IMR-90 (cell line): ENCODE data around the gene XPO4. TPM values are rescaled to one million over a fixed set of nuclear protein-coding genes. Genes with fewer than 3 reads are reported as not detected.

Experiments
- ATAC-seq: fragments of 200-7000 bp; cut with Tn5 transposase; 2 replicates; pipeline ENCODE4 v1.9.1; 2020; ENCODE audit warnings: low read depth, mild to moderate bottlenecking, moderate library complexity
- BruUV-seq: library from RNA; stranded (reverse); fragments of 400-500 nt; replicated peaks from 2 replicates; lab custom pipeline; 2021; lab: Mats Ljungman, UMichigan
- CTCF ChIA-PET: fragments of 300-600 bp; formaldehyde crosslinking; extraction: SDS; loops from one replicate; lab custom pipeline; 2021; ENCODE audit warnings: antibody characterized with exemption; lab: Yijun Ruan, JAX
- POLR2A ChIA-PET: fragments of 300-600 bp; sonication (Branson Sonifier 250); formaldehyde crosslinking; loops from one replicate; lab custom pipeline; 2022; ENCODE audit warnings: antibody characterized with exemption; ENCODE audit not compliant: unreplicated experiment; lab: Charles Lee
- DNase-seq: peaks from one replicate; pipeline ENCODE4 v3.0.0; 2013
- H2AFZ ChIP-seq: replicated peaks from 2 replicates; pipeline ENCODE3; 2013; ENCODE audit warnings: low read length, mild to moderate bottlenecking; ENCODE audit not compliant: poor library complexity
- H2AK5ac ChIP-seq: 2 replicates; pipeline ENCODE4 v1.6.1; 2013; ENCODE audit warnings: low read depth, low read length, inconsistent platforms
- H2AK9ac ChIP-seq: replicated peaks from 2 replicates; pipeline ENCODE3; 2013; ENCODE audit warnings: mild to moderate bottlenecking, low read depth, low read length, moderate library complexity; ENCODE audit not compliant: poor library complexity
- H2BK120ac ChIP-seq: 2 replicates; pipeline ENCODE4 v1.6.1; 2013; ENCODE audit warnings: low read depth, low read length, inconsistent platforms
- H2BK15ac ChIP-seq: 3 replicates; pipeline ENCODE4 v1.6.1; 2013; ENCODE audit warnings: low read depth, low read length, inconsistent platforms
- H2BK20ac ChIP-seq: 2 replicates; pipeline ENCODE4 v1.6.1; 2013; ENCODE audit warnings: low read depth, mild to moderate bottlenecking, inconsistent platforms, low read length, moderate library complexity
- H2BK5ac ChIP-seq: 2 replicates; pipeline ENCODE4 v1.6.1; 2013; ENCODE audit warnings: mild to moderate bottlenecking, low read depth, low read length, inconsistent platforms; ENCODE audit not compliant: poor library complexity, severe bottlenecking
- H3K14ac ChIP-seq: replicated peaks from 2 replicates; pipeline ENCODE4 v1.6.1; 2013; ENCODE audit warnings: low read depth, low read length, inconsistent platforms
- H3K18ac ChIP-seq: 2 replicates; pipeline ENCODE4 v1.6.1; 2013; ENCODE audit warnings: low read depth, low read length, control low read depth
- H3K23ac ChIP-seq: 2 replicates; pipeline ENCODE4 v1.6.1; 2013; ENCODE audit warnings: low read depth, low read length, inconsistent platforms
- H3K27ac ChIP-seq: 2 replicates; pipeline ENCODE4 v1.5.1; 2013; ENCODE audit warnings: mild to moderate bottlenecking, control low read depth, low read length; ENCODE audit not compliant: insufficient read depth
- H3K27me3 ChIP-seq: 2 replicates; pipeline ENCODE4 v1.6.1; 2013; ENCODE audit warnings: low read length; ENCODE audit not compliant: control insufficient read depth, insufficient read depth
- H3K36me3 ChIP-seq: 2 replicates; pipeline ENCODE4 v1.6.1; 2013; ENCODE audit warnings: low read length, mixed read lengths; ENCODE audit not compliant: control insufficient read depth, insufficient read depth
- H3K4ac ChIP-seq: 2 replicates; pipeline ENCODE4 v1.6.1; 2013; ENCODE audit warnings: low read depth, low read length, inconsistent platforms
- H3K4me1 ChIP-seq: 2 replicates; pipeline ENCODE4 v1.6.1; 2013; ENCODE audit warnings: low read length, mixed read lengths; ENCODE audit not compliant: control insufficient read depth, insufficient read depth
- H3K4me2 ChIP-seq: 2 replicates; pipeline ENCODE4 v1.6.1; 2013; ENCODE audit warnings: low read depth, mild to moderate bottlenecking, control low read depth, low read length, moderate library complexity
- H3K4me3 ChIP-seq: 2 replicates; pipeline ENCODE4 v1.5.1; 2013; ENCODE audit warnings: low read depth, mild to moderate bottlenecking, control low read depth, low read length, moderate library complexity; ENCODE audit not compliant: insufficient read depth
- H3K56ac ChIP-seq: 2 replicates; pipeline ENCODE4 v1.6.1; 2013; ENCODE audit warnings: low read length, inconsistent platforms; ENCODE audit not compliant: insufficient read depth; ENCODE audit errors: extremely low read depth
- H3K79me1 ChIP-seq, 2 experiments: 2 replicates each; pipeline ENCODE4 v1.6.1; 2013; ENCODE audit warnings: low read length in 2 of 2, inconsistent platforms in 1 of 2, low read depth in 1 of 2
- H3K9ac ChIP-seq: 2 replicates; pipeline ENCODE4 v1.6.1; 2013; ENCODE audit warnings: low read depth, low read length, control low read depth
- H3K9me1 ChIP-seq: 2 replicates; pipeline ENCODE4 v1.6.1; 2013; ENCODE audit warnings: low read length, inconsistent platforms; ENCODE audit not compliant: insufficient read depth
- H3K9me3 ChIP-seq: 2 replicates; pipeline ENCODE4 v1.6.1; 2013; ENCODE audit warnings: low read length; ENCODE audit not compliant: control insufficient read depth, insufficient read depth
- H4K20me1 ChIP-seq: 2 replicates; pipeline ENCODE4 v1.6.1; 2013; ENCODE audit warnings: low read length, inconsistent platforms; ENCODE audit not compliant: insufficient read depth
- H4K5ac ChIP-seq: 2 replicates; pipeline ENCODE4 v1.6.1; 2013; ENCODE audit warnings: mild to moderate bottlenecking, low read depth, low read length, control low read depth
- H4K8ac ChIP-seq, 2 experiments: 2 replicates each; pipeline ENCODE4 v1.6.1; 2013; ENCODE audit warnings: low read depth in 2 of 2, low read length in 2 of 2, control low read depth in 1 of 2, inconsistent platforms in 1 of 2
- H4K91ac ChIP-seq: 2 replicates; pipeline ENCODE4 v1.6.1; 2013; ENCODE audit warnings: low read depth, low read length, inconsistent platforms; ENCODE audit not compliant: insufficient read depth
- FOS ChIP-seq: fragments of 150-350 bp; IDR thresholded peaks from 2 replicates; pipeline ENCODE4 v1.6.1; 2016; ENCODE audit warnings: low read depth, low read length
- MXI1 ChIP-seq: IDR thresholded peaks from 2 replicates; pipeline ENCODE4 v1.6.1; 2012; ENCODE audit warnings: low read depth, mild to moderate bottlenecking, low read length, moderate library complexity, borderline replicate concordance
- RAD21 ChIP-seq: IDR thresholded peaks from 2 replicates; pipeline ENCODE4 v1.6.1; 2012; ENCODE audit warnings: low read length, improper control_type of control experiment
- RCOR1 ChIP-seq: IDR thresholded peaks from 2 replicates; pipeline ENCODE4 v1.6.1; 2012; ENCODE audit warnings: mild to moderate bottlenecking, low read length, improper control_type of control experiment; ENCODE audit not compliant: insufficient replicate concordance
- RFX5 ChIP-seq: IDR thresholded peaks from 2 replicates; pipeline ENCODE4 v1.8.0; 2012; ENCODE audit warnings: low read depth, mild to moderate bottlenecking, low read length, moderate library complexity
- WGBS, 2 experiments: methylation state at CpG; one replicate each; pipeline versions ENCODE4 v1.1.5 to v1.1.7; 2013; ENCODE audit warnings: missing lambda C conversion rate in 2 of 2; ENCODE audit not compliant: insufficient read length in 1 of 2; ENCODE audit errors: extremely low coverage in 2 of 2; 5-methylcytosine and 5-hydroxymethylcytosine counted together
- dilution Hi-C: fragments of 300-500 bp; cut with HindIII; formaldehyde crosslinking; loops from one replicate; pipeline ENCODE4 v1.14.3; 2018; ENCODE audit warnings: low sequenced_read_pairs; ENCODE audit not compliant: unreplicated experiment
- in situ Hi-C: fragments of 300-500 bp; cut with MboI; formaldehyde crosslinking; loops from 3 replicates; pipeline ENCODE4 v1.14.3; 2019; ENCODE audit warnings: low sequenced_read_pairs, inconsistent platforms, mixed read lengths
- intact Hi-C: fragments of 100-400 bp; cut with micrococcal nuclease; formaldehyde crosslinking; loops from 2 replicates; pipeline ENCODE4 v1.10.0; 2022
- polyA plus RNA-seq, 3 experiments: library from polyadenylated mRNA; depleted of rRNA; stranded (reverse); fragments of >200 nt; gene quantifications; 2 replicates each; pipeline ENCODE4 v1.2.3, GENCODE V29; 2012; ENCODE audit warnings: low replicate concordance in 1 of 3
- total RNA-seq: library from RNA; depleted of rRNA; stranded (reverse); fragments of >200 nt; gene quantifications from 2 replicates; pipeline ENCODE4 v1.2.3, GENCODE V29; 2012

XPO4 gene
- total and polyA plus RNA-seq, 2 of the 4 experiments (the other 2 are of a cell fraction), result 5.0 to 21.1 TPM

DNA sequence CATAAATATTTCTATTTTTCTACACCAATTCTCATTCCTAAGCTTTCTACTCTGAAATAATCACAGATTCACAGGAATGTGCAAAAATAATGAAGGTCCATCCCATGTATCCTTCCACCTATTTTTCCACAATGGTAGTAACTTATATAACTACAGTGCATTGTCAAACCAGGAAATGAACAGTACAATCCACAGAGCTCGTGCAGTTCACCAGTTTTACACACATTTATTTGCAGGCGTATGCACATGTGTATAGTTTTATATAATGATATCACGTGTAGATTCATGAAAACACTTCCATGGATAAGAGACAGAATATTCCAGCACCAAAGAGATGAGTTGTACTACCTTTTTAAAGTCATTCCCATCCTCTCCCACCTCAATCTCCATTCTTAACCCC lies 141.7 kb downstream of the XPO4 start:
- no peak overlapping the region for H3K4ac ChIP-seq
- no peak overlapping the region for H2AFZ ChIP-seq
- no CpG with 5 or more reads among the region's 3 CpGs for WGBS, 2 experiments
- H4K20me1 ChIP-seq, result no peaks in the 10 kb centered on the region
- H2BK15ac ChIP-seq, result no peak overlapping the region
- in situ Hi-C loops (no loop called here), dilution Hi-C loops (no loop called here), intact Hi-C loops (no loop called here)
- H3K56ac ChIP-seq, result no peak overlapping the region
- no peak overlapping the region for H4K8ac ChIP-seq
- DNase-seq (no peak), ATAC-seq (no peak)
- H3K9ac ChIP-seq, result no peak overlapping the region
- H3K79me1 ChIP-seq, result no peaks in the 10 kb centered on the region
- no peak overlapping the region for H3K23ac ChIP-seq
- H4K5ac ChIP-seq, result no peak overlapping the region
- H2BK120ac ChIP-seq, result no peak overlapping the region
- no peaks in the 10 kb centered on the region for H3K9me3 ChIP-seq
- no peak overlapping the region for H2AK9ac ChIP-seq
- no peak overlapping the region for H4K91ac ChIP-seq
- ChIA-PET POLR2A (interaction anchor here (0.5 kb wide), 1 partner anchor 407 kb away, joined by 5 read pairs; no protein-coding TSS in a partner anchor), CTCF (no interaction called here)
- no peak overlapping the region for H3K4me3 ChIP-seq
- no peak overlapping the region for H3K27ac ChIP-seq
- no peak overlapping the region for H2AK5ac ChIP-seq
- no peak overlapping the region for H3K14ac ChIP-seq
- H3K27me3 ChIP-seq, result no peaks in the 10 kb centered on the region
- H2BK5ac ChIP-seq, result no peak overlapping the region
- H3K18ac ChIP-seq, result no peak overlapping the region
- no TSS peak for BruUV-seq
- H2BK20ac ChIP-seq, result no peak overlapping the region
- no peaks in the 10 kb centered on the region for H3K4me1 ChIP-seq
- TF ChIP-seq RFX5, result no peak
- no peak for TF ChIP-seq FOS
- no peak for TF ChIP-seq MXI1
- no peak for TF ChIP-seq RAD21
- no peak for TF ChIP-seq RCOR1
- H3K9me1 ChIP-seq, result no peaks in the 10 kb centered on the region
- H3K36me3 ChIP-seq, result no peaks in the 10 kb centered on the region
- no peak overlapping the region for H3K4me2 ChIP-seq
